Anterior cingulate cortex (tissue), 58 donors: Measurements from ENCODE around the gene ITGB1.
"Not testable (repeated sequence)": the region's sequence is repeated elsewhere in the genome, so short reads cannot be mapped to it uniquely, and the experiment has no call there.

Experiments
- DNase-seq, 58 donors: peaks; one replicate each; lab custom pipeline; 2025; lab: John Stamatoyannopoulos, UW

ITGB1 gene

GRCh38 chr10:32980558-32981468 is 22.8 kb upstream of the ITGB1 start:
- DNase-seq = peak; percentile 13 to 93 (median 78)

GRCh38 chr10:32980242-32980557 is 22.2 kb upstream of the ITGB1 start:
- DNase-seq = no peak

- not testable (repeated sequence) for DNase-seq
Observed at GRCh38 chr10:32979719-32980118, 21.7 kb upstream of the ITGB1 start.

- no peak for DNase-seq
Observed at GRCh38 chr10:32979041-32979440, 21.0 kb upstream of the ITGB1 start.

GRCh38 chr10:32977846-32978809 is 20.1 kb upstream of the ITGB1 start:
- DNase-seq = not testable (repeated sequence)

- no peak for DNase-seq
Observed at GRCh38 chr10:32976338-32976737, 18.3 kb upstream of the ITGB1 start.

- DNase-seq = no peak
Observed at GRCh38 chr10:32972929-32973328, 14.9 kb upstream of the ITGB1 start.

- no peak for DNase-seq
Observed at GRCh38 chr10:32972460-32972859, 14.4 kb upstream of the ITGB1 start.

GRCh38 chr10:32971536-32972091 is 13.6 kb upstream of the ITGB1 start:
- no peak for DNase-seq

- no peak for DNase-seq
Observed at GRCh38 chr10:32970910-32971309, 12.9 kb upstream of the ITGB1 start.

- no peak for DNase-seq
Observed at GRCh38 chr10:32964270-32964669, 6.2 kb upstream of the ITGB1 start.

- no peak for DNase-seq
Observed at GRCh38 chr10:32963096-32963495, 5.1 kb upstream of the ITGB1 start.

GRCh38 chr10:32962521-32962920 is 4.5 kb upstream of the ITGB1 start:
- no peak for DNase-seq

- peak in 2 of 58 donors; percentile 2 to 9 for DNase-seq
Observed at GRCh38 chr10:32961895-32962369, 3.9 kb upstream of the ITGB1 start.

- no peak for DNase-seq
Observed at GRCh38 chr10:32961343-32961894, 3.4 kb upstream of the ITGB1 start.

GRCh38 chr10:32960022-32960421 is 2.0 kb upstream of the ITGB1 start:
- no peak for DNase-seq

- DNase-seq = no peak
Observed at GRCh38 chr10:32959006-32959920, 1.2 kb upstream of the ITGB1 start.

GRCh38 chr10:32957341-32958084 is 517 bp downstream of the ITGB1 start:
- peak in 35 of 58 donors; percentile 8 to 72 (median 42) for DNase-seq
